NCI-H2196 treated with DMSO at 0.1 percent for 48 hours (cell line): ENCODE results near the gene GALNT12.

Experiments
- DNase-seq: peaks from one replicate; lab custom pipeline; 2025; ENCODE audit not compliant: unreplicated experiment; lab: John Stamatoyannopoulos, UW

Gene GALNT12

DNA sequence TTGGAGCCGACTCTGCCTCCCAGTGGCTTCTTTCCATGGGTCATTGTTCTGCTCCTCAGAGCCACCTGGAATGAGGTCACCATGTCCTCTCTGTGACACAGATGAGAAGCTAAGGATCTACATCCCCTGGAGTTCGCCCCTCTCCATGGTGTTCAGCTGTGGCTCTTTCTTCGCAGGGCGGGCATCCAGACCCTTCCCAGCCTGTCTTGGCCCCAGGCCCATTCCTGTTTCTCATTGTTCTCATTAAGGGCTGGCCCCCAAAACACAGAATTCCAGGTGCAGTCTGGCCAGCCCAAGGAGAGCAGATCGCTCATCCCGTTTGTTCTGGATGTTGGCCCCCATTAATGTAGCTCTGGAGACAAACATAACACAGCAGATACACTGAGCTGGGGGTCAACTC is 69.8 kb downstream of the GALNT12 start:
- no peak for DNase-seq

DNA sequence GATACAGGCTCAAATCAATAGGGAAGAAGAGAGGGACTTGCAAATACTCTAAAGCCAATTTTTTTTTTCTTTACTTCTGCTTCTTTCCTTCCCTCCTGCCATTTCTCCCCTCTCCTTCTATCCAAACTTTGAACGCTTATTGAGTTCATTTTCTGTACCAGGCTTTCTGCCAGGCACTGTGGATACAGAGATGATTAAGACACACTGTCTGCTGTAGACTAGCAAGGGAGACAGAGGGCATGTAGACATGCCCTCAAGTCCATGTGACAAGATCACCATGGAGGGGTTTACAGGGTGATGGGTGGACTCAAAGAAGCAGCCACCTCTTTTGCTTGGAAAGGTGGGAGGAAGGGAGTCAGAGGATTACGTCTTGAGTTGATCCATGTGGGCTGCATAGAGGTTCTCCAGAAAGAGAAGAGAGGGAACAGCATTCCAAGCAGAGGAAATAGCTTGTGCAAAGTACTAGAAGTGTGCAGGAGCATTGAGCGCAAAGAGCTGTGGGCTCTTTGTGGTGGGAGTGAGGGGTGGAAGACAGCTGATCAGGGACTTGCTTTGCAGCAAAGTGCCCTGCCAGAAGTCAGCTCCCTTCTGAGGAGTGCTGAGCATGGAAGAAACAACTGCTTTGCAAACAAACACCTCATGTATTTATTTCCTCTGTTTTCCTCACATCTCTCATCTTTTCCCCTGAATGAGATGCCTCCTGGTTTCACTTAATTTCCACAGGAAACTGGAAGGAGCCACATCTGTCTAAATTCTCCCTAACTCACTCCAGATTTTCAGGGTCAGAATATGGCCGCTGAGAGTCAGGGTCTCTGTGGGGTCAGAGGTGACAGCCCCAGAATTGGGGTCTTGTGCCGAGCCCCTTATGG is 71.9 kb downstream of the GALNT12 start:
- no peak for DNase-seq

DNA sequence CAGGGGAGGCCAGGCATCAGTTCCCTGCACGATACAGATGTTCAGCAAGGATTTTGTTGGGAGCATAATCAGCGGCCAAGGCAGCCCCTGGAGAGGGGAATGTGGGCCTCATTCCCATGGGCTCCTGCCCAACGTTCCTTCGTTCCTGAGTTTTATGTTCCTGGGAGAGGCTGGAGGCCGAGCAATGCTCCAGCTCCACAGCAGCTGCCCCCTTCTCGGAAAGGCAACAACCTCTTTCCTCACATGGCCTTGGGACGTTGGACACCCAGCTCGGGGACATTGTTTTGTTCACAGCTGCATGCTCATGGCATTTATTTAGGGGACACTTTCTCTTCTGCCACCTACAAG is 72.5 kb downstream of the GALNT12 start:
- no peak for DNase-seq

DNA sequence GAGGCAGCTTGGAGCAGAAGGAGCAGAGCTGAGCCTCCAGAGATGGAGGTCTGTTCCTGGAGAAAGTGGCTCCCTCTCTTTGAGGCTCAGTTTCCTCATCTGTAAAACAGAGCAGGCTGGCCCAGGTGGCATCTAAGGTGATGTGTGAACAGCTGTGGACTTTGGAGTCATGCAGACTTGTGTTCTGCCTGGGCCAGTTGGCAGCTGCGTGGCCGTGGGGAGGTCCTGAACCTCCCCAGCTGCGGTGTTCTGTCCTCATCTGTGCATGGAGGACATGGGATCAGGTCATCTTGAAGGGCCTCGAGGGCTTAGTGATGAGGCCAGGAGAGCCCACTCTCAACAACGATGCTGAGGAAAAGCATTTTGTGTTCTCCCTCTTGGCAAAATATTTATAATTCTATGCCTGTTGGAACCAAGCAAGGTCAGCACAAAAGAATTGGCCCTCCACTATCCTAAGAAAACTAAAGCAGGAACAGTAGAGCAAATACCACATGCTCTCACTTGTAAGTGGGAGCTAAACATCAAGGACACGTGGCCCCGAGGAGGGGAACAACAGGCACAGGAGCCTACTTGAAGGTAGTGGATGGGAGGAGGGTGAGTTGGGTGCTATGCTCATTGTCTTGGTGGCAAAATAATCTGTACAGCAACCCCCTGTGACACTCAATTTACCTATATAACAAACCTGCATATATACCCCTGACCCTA is 73.0 kb downstream of the GALNT12 start:
- DNase-seq, result no peak

DNA sequence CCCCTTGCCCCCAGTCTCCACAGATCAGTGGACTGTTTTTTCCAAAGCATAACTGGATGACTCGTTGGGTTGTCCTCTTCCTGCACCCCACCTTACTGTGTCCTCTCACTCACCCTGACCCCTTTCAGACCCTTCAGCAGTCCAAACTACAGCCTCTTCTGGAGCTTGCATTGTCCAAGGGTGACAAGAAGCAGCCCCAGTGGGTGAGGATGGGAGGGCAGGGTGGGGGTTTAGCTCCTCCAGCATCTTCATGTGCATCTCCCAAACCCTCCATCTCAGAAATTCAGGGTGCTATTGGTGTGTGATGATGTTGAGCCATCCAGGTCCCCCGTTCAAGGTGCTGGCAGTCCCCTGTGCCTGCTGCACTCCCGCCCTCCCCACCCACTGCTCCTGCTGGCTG is 73.9 kb downstream of the GALNT12 start:
- DNase-seq, result no peak

DNA sequence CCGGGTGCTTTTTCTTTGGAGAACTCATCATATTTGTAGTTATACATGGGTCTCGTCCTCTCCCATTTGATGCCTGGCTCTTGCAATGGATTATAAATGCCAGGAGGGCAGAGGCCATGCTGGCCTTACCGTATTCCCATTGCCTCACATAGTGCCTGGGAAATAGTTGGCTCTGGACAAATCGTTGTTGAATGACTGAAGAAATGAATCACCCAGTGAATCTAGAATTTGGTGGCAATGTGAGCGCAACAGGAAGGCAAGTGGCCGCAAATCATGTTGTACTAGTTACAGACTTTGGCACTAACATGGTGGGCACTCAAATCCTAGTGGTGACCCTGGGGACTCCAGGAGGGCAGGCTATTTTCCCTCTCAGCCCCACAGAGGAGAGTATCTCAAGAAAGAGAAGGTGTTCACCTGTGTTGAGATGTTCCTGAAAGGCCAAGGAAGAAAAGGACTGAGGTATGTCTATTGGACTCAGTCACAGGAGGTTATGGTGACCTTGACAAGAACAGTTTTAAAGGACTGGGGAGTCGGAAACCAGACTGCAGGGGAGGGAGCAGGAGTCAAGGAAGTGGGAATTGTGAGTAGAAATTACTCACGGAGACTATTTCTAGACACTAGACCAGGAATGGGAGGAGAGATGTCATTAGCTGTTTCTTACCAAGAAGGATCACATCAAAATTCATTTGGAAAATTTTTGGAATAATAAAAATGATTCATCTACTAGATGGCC is 74.5 kb downstream of the GALNT12 start:
- no peak for DNase-seq

DNA sequence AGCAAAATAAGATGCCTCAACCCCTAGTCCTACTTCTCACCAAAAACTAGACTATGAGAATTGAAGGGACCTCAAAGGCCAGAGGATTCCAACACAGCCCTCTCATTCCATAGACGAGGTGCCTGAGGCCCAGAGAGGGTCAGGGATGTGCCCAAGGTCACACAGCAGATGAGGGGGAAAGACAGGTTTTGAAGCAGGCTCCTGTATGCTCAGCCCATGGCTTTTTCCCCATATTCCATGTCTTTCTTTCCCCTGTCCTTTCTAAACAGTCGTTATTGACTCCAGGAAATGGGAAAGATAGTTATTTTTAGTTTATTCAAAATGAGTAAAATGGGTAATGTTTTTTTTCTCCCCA is 75.1 kb downstream of the GALNT12 start:
- DNase-seq, result no peak

DNA sequence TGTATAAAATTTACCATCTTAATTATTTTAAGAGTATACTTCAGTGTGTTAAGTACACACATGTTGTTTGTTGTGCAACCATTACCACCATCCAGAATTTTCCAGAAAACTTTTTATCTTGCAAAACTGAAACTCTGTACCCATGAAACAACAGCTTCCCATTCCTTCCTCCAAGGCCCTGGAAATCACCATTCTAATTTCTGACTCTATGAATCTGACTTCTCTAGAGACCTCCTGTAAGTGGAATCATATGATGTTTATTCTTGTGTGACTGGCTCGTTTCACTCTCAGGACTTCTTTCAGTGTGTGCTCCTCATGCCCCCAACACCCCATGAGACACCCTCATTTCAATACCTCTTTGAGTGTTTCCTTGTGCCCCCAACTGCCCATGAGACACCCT is 75.8 kb downstream of the GALNT12 start:
- DNase-seq, result no peak

DNA sequence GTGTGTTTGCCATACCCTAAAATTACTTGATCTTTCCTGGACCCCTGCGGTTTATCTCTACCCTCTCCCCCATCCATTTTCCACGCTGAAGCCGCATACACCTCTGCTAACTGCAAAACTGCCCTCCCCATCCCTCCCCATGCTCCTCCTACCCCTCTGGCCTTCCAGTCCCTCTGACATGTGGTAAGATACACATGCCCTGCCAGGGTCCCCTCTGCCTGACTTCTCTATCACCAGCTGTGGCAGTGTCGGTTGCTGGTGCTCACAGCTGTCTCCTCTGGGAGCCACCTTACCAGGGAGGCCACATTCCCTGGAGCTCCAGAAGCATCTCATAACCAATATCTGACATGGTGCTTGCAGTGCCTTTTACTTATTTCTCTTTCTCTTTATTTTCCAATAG is 77.4 kb downstream of the GALNT12 start:
- no peak for DNase-seq

DNA sequence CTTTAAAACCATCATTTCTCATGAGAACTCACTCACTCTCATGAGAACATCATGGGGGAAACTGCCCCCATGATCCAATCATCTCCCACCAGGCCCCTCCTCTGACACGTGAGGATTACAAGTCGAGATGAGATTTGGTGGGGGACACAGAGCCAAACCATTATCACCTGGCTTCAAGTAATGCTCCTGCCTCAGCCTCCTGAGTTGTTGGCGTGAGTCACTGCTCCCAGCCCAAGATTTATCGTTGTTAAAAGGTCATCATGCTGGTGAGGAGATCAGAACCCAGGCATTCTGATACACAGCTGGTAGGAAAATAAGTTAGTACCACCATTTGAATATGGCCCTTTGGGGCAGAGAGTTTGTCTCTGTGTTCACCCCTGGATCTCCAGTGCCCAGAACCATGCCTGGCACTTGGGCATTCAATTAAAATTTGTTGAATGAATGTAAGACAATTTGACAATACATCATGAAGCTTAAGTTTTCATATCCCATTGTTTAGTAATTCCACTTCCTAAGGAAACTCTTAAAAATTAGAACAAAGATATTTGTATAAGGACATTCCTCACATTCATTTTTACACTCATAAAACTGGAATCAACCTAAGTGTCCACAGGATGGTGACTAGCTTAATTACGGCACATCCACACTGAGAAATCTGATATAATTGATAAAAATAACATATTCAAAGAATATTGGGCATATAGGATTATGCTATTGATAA is 78.3 kb downstream of the GALNT12 start:
- no peak for DNase-seq

DNA sequence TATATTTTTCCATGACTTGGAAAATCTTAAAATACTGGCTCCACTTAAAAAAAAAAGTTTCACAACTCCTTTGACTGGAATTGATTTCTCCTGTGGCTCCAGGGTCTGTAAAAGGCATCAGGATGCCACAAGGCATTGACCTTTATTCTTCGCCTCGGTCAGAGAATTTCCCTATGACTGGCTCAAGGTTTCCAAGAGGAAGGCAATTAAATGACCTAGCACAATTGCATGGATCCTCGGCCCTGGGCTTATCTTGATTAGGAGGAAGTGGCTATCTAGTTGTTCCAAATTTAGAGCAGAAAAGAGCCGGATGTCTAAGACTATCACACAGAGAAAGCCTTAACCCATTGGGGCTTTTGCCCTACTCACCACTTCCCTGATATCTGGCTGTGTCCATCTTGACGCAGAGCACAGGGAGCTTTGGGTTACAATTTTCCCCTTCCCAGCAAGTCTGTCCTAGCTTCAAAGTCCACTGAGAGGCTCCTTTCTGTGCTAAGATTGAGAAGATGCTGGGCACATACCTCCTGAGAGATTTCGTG is 79.3 kb downstream of the GALNT12 start:
- DNase-seq, result no peak

DNA sequence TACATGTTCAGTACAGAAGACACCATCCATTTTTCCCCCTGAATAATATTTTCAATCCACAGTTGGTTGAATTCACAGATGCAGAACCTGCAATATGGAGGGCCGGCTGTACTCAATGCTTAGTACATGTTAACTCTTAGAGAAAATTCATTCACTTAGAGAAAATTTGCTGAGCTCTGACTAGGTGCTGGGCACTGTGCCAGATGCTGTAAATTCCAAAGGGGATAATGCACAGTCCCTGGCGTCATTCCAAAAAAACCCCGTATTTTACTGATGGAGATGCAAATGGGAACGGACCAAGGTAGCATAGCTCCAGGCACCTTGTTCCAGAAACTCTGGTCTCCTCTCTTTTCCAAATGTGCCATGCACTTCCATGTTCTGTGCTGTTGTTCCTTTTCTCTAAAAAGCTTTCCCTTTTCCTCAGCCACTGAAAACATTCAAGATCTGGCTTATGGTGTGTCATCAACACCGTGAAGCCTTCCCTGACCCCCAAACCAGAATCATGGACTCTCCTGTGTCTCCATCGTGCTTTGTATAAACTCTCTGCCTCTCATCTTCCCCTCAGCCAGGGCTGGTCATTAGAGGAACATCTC is 80.5 kb downstream of the GALNT12 start:
- DNase-seq, result no peak

DNA sequence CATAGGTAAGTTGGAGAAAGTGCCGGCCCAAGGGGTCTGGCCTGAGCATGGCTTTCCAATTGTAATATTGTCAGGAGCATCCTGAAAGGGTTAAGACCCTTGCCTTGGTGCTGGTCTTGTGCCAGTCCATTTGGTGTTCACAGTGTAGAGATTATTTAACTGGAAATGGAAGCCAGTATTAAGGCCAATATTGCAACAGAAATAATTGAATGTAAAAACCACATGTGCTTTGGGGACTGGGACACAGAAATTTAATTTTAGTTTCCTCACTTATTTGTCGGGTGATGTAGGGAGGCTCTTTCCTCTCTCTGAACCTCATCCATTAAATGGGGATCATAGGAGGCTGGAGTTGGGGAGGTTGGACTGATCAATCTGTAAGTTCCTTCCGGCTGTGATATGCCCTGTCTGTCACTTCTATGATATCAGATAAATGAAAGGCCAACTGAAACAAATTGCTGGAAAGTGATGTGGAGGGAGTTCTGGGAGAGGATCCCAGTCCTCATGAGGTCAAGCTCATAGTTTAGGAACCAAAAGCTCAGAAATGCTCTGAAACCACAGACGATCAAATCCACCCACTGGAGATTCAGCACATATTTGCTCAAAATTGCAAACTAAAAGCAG is 81.4 kb downstream of the GALNT12 start:
- no peak for DNase-seq

DNA sequence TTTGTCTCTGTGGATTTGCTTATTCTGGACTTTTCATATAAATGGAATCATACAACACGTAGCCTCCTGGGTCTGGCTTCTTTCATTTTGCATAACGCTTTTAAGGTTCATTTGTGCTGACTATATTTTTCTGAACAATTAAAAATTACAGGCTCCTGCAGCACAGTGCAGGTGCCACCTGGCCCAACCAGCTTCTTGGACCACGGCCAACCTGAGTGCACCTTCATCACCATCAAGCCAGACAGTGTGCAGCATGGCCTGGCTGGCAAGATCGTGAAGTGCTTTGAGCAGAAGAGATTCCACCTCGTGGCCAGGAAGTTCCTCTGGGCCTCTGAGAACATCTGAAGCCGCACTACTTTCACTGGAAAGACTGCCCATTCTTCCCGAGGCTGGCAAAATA is 82.8 kb downstream of the GALNT12 start:
- no peak for DNase-seq

DNA sequence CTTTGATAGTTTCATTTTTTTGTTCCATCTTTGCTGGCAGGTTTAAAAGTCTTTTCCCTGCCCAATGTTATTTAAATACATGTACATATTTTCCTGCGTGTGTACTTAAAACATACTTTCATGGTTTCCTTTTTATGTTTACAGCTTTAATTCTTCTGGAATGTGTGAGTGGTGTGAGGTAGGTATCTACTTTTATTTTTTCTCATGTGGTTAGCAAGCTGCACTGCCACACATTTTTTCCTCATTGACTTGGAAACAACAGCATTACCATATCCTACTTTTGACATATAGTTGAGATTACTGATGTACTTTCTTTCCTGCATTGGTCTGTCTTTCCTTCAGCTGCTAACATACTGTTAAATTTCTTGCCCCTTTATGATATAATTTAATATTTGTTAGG is 84.8 kb downstream of the GALNT12 start:
- DNase-seq, result no peak

DNA sequence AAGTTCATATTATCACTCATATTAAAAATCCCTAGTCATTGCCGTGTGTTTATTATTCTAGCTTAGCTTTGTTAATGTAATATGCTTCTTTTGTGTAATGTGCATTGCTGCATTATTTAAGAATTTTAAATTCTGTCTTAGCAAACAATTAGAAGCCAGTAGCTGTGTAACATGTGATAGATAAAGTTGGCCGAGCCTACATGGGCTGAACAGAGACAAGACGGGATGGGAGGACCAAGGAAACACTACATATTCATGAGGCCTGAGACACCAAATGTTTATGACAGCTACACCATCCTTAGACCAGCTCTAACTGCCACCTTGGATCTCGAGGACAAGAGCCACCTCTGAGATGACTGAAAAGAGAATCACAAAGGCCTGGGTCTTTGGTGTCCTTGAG is 85.2 kb downstream of the GALNT12 start:
- DNase-seq, result no peak

DNA sequence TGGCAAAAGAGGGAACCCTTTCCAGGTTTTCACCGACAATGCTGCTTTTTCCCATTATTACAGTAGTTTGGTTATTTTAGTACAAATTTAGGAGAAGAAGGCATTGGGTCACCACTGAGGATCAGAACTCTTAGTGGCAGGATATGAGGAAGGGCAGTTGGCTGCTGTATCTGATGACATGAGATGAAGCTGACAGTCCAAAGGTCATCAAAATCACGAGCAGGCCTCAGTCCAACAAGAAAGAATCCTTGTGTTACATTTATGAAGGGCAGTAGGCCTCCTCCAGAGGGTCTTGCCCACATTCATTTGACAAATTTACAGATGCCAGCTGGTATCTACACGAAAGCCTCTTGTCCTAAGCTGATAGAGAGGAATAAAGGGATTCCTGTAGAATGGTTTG is 86.7 kb downstream of the GALNT12 start:
- DNase-seq, result no peak

DNA sequence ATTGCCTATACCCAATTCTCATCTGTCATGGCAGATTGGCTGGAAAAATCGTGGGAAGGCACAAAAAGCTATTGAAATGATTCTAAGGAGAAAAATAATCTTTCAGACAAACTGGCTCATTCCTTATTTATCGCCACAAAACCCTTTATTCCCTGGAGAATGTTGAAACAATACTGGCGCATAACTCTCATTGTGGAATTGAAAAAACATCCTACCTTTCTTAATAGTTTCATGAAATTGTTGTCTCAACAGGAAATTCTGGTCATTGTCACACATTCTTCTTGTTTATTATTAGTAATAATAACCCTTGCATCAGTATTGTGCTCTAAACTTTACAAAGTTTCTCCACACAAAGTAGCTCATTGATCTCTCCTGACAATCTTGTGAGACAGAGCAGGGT is 87.3 kb downstream of the GALNT12 start:
- DNase-seq, result no peak

DNA sequence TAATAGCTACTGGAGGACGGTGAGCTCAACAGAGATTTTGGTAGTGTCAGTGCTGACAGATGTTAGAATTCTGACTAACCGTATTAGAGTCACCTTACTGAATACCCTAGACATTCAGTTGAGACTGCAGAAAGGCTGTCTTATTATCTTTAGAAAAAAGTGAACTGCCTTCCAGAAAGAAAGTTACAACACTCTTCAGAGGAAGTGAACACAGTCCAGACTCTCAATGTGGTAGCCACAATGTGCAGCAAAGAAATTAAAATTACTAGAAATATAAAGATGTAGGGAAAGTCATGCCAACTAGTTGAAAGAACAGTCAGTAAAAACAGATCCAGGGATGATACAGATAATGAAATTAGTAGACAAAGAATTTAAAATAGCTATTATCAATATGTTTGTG is 89.2 kb downstream of the GALNT12 start:
- no peak for DNase-seq

DNA sequence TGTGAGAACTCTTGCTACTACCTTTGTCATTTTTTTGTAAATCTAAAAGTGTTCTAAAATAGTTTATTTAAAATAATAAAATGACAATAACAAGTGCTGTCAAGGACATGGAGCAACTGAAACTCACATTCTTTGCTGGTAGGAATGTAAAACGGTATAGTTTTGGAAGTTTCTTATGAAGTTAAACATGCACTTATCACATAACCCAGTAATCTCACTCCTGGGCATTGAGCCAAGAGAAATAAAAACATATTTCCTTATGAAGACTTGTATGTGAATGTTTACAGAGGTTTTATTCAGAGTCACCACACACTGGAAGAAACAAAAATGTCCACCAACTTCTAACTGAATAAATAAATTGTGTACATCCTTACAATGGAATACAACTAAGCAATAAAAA is 90.3 kb downstream of the GALNT12 start:
- no peak for DNase-seq
